OCI-LY3 (cell line): ENCODE measurements around the gene DNAH7.

Experiments
- EZH2phosphoT487 ChIP-seq: fragments of 200-600 bp; shearing (Covaris generic); IDR thresholded peaks from 2 replicates; pipeline ENCODE4 v1.6.1; 2018; ENCODE audit warnings: antibody characterized with exemption, mixed run types, low read depth
- TF ChIP-seq, protein P1 (sequence below): fragments of 200-600, 300-600 bp; sonication (generic); IDR thresholded peaks from 2 replicates; pipeline ENCODE4 v1.5.1; 2014; ENCODE audit warnings: antibody characterized with exemption, low read length, low read depth

DNA sequence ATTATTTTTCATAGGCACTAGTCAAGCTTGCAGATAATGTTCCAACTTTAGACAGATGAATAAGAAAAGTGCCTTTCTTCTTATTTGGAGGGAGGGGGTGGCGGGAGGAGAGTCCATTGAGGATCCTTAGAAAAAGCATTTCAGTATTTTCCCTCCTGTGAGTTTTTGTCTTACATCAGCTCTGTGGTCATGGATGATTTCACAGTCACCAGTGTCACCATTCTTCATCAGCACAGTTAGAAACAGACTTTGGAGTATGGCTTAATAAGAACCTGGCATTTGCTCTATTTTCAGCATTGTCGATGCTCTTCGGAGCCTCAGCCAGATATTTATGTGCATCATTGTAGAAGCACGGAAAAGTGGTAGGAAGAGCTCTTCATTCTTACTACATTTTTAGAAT lies 341.5 kb downstream of the DNAH7 start:
- TF ChIP-seq, protein P1, sequence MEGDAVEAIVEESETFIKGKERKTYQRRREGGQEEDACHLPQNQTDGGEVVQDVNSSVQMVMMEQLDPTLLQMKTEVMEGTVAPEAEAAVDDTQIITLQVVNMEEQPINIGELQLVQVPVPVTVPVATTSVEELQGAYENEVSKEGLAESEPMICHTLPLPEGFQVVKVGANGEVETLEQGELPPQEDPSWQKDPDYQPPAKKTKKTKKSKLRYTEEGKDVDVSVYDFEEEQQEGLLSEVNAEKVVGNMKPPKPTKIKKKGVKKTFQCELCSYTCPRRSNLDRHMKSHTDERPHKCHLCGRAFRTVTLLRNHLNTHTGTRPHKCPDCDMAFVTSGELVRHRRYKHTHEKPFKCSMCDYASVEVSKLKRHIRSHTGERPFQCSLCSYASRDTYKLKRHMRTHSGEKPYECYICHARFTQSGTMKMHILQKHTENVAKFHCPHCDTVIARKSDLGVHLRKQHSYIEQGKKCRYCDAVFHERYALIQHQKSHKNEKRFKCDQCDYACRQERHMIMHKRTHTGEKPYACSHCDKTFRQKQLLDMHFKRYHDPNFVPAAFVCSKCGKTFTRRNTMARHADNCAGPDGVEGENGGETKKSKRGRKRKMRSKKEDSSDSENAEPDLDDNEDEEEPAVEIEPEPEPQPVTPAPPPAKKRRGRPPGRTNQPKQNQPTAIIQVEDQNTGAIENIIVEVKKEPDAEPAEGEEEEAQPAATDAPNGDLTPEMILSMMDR = no peak
- no peak for TF ChIP-seq EZH2phosphoT487
